Cerebellar cortex (tissue), 1 donor: ENCODE measurements around the gene UCN2.
"Not testable (repeated sequence)": the region's sequence is repeated elsewhere in the genome, so short reads cannot be mapped to it uniquely, and the experiment has no call there.

Experiments used
- DNase-seq: peaks from one replicate; pipeline ENCODE4 v3.0.0-alpha.2; 2015; ENCODE audit warnings: low spot score

Gene UCN2

GRCh38 chr3:48536116-48536515, 27.5 kb downstream of the UCN2 start:
- no peak for DNase-seq

GRCh38 chr3:48535578-48535977, 28.0 kb downstream of the UCN2 start:
- DNase-seq, result no peak

- no peak for DNase-seq
Measured at GRCh38 chr3:48532977-48533337, 30.6 kb downstream of the UCN2 start.

- no peak for DNase-seq
Measured at GRCh38 chr3:48532271-48532976, 31.2 kb downstream of the UCN2 start.

- not testable (repeated sequence) for DNase-seq
Measured at GRCh38 chr3:48530701-48531100, 32.9 kb downstream of the UCN2 start.

GRCh38 chr3:48528754-48529153, 34.8 kb downstream of the UCN2 start:
- DNase-seq, result no peak

- DNase-seq, result no peak
Measured at GRCh38 chr3:48528048-48528447, 35.5 kb downstream of the UCN2 start.

GRCh38 chr3:48524970-48525369, 38.6 kb downstream of the UCN2 start:
- DNase-seq, result no peak

GRCh38 chr3:48521635-48522034, 41.9 kb downstream of the UCN2 start:
- DNase-seq, result no peak

- DNase-seq, result no peak
Measured at GRCh38 chr3:48519277-48519643, 44.3 kb downstream of the UCN2 start.

- DNase-seq, result no peak
Measured at GRCh38 chr3:48518638-48519276, 44.8 kb downstream of the UCN2 start.

- DNase-seq, result no peak
Measured at GRCh38 chr3:48518069-48518468, 45.5 kb downstream of the UCN2 start.

GRCh38 chr3:48516571-48516970, 47.0 kb downstream of the UCN2 start:
- no peak for DNase-seq

GRCh38 chr3:48514431-48515227, 49.0 kb downstream of the UCN2 start:
- DNase-seq, result no peak
